Peyer's patch (tissue), 4 donors: ENCODE data around the gene TAF11L12. TPM values are rescaled to one million over a fixed set of nuclear protein-coding genes. Genes with fewer than 3 reads are reported as not detected.
"Not testable (repeated sequence)": the region's sequence is repeated elsewhere in the genome, so short reads cannot be mapped to it uniquely, and the experiment has no call there.

ENCODE experiments used
- DNase-seq, 3 donors: peaks; one replicate each; pipeline ENCODE4 v3.0.0-alpha.2; 2017 to 2019
- H3K27ac ChIP-seq, 4 donors: fragments of 200-600 bp; sonication (generic); one replicate each; pipeline ENCODE4 v1.5.1; 2016 to 2019
- H3K27me3 ChIP-seq, 2 donors: fragments of 200-600 bp; sonication (generic); one replicate each; pipeline ENCODE4 v1.5.1; 2019
- H3K36me3 ChIP-seq, 3 donors: fragments of 200-600 bp; sonication (generic); one replicate each; pipeline ENCODE4 v1.5.1; 2016 to 2019
- H3K4me1 ChIP-seq, 4 donors: fragments of 200-600 bp; sonication (generic); one replicate each; pipeline ENCODE4 v1.5.1; 2016 to 2019
- H3K4me3 ChIP-seq, 4 donors: fragments of 200-600 bp; sonication (generic); 1 replicate in 3 of 4; 2 replicates in 1 of 4; pipeline ENCODE4 v1.5.1; 2016 to 2019; ENCODE audit warnings: mild to moderate bottlenecking in 1 of 4
- H3K9me3 ChIP-seq, 4 donors: fragments of 200-600 bp; sonication (generic); one replicate each; pipeline ENCODE4 v1.5.1; 2016 to 2019; ENCODE audit warnings: mild to moderate bottlenecking in 1 of 4
- CTCF ChIP-seq, 6 experiments: fragments of 450-650 bp in 4 of 6; fragments of 200-600 bp in 2 of 6; sonication (generic) in 1 of 6; IDR thresholded peaks; one replicate each; pipeline ENCODE4 v1.5.1; 2017 to 2019; ENCODE audit warnings: antibody characterized with exemption in 6 of 6, mild to moderate bottlenecking in 3 of 6, moderate library complexity in 1 of 6
- POLR2A ChIP-seq, 2 donors: fragments of 450-650 bp; IDR thresholded peaks; one replicate each; pipeline ENCODE4 v1.5.1; 2017; ENCODE audit warnings: antibody characterized with exemption in 2 of 2, mild to moderate bottlenecking in 2 of 2, moderate library complexity in 2 of 2
- total RNA-seq, 4 donors: library from RNA; depleted of rRNA; stranded (reverse); fragments of >200 nt; gene quantifications; one replicate each; pipeline ENCODE4 v1.1.0, GENCODE V29; 2016

Gene TAF11L12
- not detected for total RNA-seq

GRCh38 chr5:17610092-17610491, at the start of gene TAF11L12:
TSS of gene TAF11L12 (plus strand) at chr5:17610392.
- not testable (repeated sequence) for H3K4me3 ChIP-seq, H3K27me3 ChIP-seq, H3K36me3 ChIP-seq, H3K4me1 ChIP-seq, H3K9me3 ChIP-seq, H3K27ac ChIP-seq, DNase-seq

GRCh38 chr5:17585658-17586057, 24.5 kb upstream of the TAF11L12 start, which contains the start of gene TAF11L7:
TSS of gene TAF11L7 (minus strand) at chr5:17585758.
- not testable (repeated sequence) for H3K4me1 ChIP-seq, DNase-seq, H3K27ac ChIP-seq, H3K27me3 ChIP-seq, H3K4me3 ChIP-seq, H3K9me3 ChIP-seq, H3K36me3 ChIP-seq

DNA sequence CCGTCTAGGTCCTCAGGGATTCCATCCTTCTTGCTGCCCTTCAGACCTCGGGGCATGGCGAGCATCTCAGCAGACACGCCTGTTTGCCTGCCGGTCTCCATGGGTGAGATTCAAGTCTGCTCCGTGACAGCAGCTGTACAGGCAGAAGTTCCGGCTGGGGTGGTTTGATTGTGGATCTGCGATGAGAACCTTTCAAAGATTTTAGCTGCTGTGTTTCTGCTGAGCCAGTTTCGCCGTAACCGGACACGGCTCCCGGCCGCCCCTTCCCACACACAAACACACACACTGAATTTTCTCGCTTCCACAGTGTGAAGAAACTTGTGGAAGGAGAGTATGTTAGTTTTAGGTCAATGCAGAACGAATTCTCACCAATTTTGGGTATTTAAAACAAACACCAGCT, 19.3 kb upstream of the TAF11L12 start, which contains the start of gene TAF11L8:
TSS of gene TAF11L8 (minus strand) at position 101 of the 400 bp plus-strand sequence.
- H3K4me1 ChIP-seq, H3K27me3 ChIP-seq, H3K36me3 ChIP-seq, DNase-seq, H3K9me3 ChIP-seq, H3K27ac ChIP-seq, H3K4me3 ChIP-seq: not testable (repeated sequence)

DNA sequence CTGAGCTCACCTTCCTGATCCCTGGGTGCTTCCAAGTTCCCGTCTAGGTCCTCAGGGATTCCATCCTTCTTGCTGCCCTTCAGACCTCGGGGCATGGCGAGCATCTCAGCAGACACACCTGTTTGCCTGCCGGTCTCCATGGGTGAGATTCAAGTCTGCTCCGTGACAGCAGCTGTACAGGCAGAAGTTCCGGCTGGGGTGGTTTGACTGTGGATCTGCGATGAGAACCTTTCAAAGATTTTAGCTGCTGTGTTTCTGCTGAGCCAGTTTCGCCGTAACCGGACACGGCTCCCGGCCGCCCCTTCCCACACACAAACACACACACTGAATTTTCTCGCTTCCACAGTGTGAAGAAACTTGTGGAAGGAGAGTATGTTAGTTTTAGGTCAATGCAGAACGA, 15.9 kb upstream of the TAF11L12 start, which contains the start of gene TAF11L9:
TSS of gene TAF11L9 (minus strand) at position 140 of the 400 bp plus-strand sequence.
- DNase-seq = peak in 1 of 3 donors; percentile 16
- not testable (repeated sequence) for H3K9me3 ChIP-seq, H3K27ac ChIP-seq, H3K36me3 ChIP-seq, H3K27me3 ChIP-seq, H3K4me1 ChIP-seq, H3K4me3 ChIP-seq

DNA sequence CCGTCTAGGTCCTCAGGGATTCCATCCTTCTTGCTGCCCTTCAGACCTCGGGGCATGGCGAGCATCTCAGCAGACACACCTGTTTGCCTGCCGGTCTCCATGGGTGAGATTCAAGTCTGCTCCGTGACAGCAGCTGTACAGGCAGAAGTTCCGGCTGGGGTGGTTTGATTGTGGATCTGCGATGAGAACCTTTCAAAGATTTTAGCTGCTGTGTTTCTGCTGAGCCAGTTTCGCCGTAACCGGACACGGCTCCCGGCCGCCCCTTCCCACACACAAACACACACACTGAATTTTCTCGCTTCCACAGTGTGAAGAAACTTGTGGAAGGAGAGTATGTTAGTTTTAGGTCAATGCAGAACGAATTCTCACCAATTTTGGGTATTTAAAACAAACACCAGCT, 12.5 kb upstream of the TAF11L12 start, which contains the start of gene TAF11L10:
TSS of gene TAF11L10 (minus strand) at position 101 of the 400 bp plus-strand sequence.
- not testable (repeated sequence) for H3K27ac ChIP-seq, H3K27me3 ChIP-seq, DNase-seq, H3K36me3 ChIP-seq, H3K4me3 ChIP-seq, H3K9me3 ChIP-seq, H3K4me1 ChIP-seq

DNA sequence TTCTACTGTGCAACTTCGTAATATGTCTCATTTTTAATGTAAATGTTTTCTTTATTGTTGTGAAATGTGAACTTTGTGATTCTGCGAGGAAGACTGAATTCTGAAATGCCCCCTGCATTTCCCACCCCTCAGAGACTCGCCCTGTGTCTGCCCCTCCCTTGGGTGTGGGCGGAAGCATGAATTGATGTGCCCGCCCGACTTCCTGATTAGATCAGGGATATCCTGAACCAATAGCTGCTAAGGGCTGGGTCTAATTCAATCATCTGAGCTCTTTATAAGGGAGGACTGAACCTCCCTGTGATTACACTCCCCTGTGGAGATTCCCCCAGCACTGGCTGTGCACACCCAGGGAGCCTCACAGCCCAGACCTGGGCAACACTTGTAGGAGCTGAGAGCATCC, 6.3 kb upstream of the TAF11L12 start, which contains the start of gene TAF11L11:
TSS of gene TAF11L11 (plus strand) at position 304 of the 400 bp plus-strand sequence.
- not testable (repeated sequence) for H3K27ac ChIP-seq, H3K4me1 ChIP-seq, DNase-seq, H3K9me3 ChIP-seq, H3K27me3 ChIP-seq, H3K36me3 ChIP-seq, H3K4me3 ChIP-seq

DNA sequence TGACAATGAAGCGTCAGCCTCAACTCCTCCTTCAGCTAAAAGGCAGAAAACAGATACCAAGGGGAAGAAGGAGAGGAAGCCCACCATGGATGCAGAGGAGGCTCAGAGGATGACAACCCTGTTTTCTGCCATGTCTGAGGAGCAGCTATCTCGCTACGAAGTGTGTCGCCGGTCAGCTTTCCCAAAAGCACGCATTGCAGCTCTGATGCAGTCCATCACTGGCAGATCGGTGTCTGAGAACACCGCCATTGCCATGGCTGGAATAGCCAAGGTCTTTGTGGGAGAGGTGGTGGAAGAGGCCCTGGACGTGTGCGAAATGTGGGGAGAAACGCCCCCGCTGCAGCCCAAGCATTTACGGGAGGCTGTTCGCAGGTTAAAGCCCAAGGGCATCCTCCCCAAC, 5.2 kb upstream of the TAF11L12 start:
- Histone ChIP-seq H3K27me3 (no peaks in the 10 kb centered on the region), H3K9me3 (no peaks in the 10 kb centered on the region), H3K4me3 (no peak overlapping the region), H3K4me1 (no peaks in the 10 kb centered on the region), H3K36me3 (no peaks in the 10 kb centered on the region), H3K27ac (no peak overlapping the region)
- no peak for DNase-seq
- TF ChIP-seq CTCF (IDR thresholded peaks at IDR 0.05) = no peak
- no peak for TF ChIP-seq POLR2A (IDR thresholded peaks at IDR 0.05)

DNA sequence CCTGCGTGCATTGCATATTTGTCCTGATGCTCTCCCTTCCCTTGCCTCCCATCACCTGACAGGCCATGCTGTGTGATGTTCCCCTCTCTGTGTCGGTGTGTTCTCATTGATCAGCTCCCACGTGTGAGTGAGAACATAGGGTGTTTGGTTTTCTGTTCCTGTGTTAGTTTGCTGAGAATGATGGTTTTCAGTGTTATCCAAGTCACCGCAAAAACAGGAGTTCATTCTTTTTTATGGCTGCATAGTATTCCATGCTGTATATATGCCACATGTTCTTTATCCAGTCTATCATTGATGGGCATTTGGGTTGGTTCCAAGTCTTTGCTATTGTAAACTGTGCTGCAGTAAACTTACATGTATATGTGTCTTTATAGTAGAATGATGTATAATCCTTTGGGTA, 2.7 kb upstream of the TAF11L12 start:
- not testable (repeated sequence) for H3K27me3 ChIP-seq, H3K36me3 ChIP-seq, H3K27ac ChIP-seq, H3K4me3 ChIP-seq, H3K9me3 ChIP-seq, DNase-seq, H3K4me1 ChIP-seq

- no peak for DNase-seq
- H3K4me3 ChIP-seq = no peak overlapping the region
- no peaks in the 10 kb centered on the region for H3K36me3 ChIP-seq
- no peaks in the 10 kb centered on the region for H3K4me1 ChIP-seq
- no peaks in the 10 kb centered on the region for H3K9me3 ChIP-seq
- no peaks in the 10 kb centered on the region for H3K27me3 ChIP-seq
- TF ChIP-seq CTCF (IDR thresholded peaks at IDR 0.05) (no peak), POLR2A (IDR thresholded peaks at IDR 0.05) (no peak)
- no peak overlapping the region for H3K27ac ChIP-seq
Observed at GRCh38 chr5:17614872-17615605, 4.8 kb downstream of the TAF11L12 start.
